GM19240 (cell line): ENCODE results near the gene TRPM8.

Source experiments
- DNase-seq: peaks from one replicate; pipeline ENCODE4 v3.0.0; 2011; ENCODE audit warnings: low spot score; ENCODE audit not compliant: insufficient read length

The TRPM8 gene

GRCh38 chr2:234044157-234044556 lies 127.0 kb downstream of the TRPM8 start:
- DNase-seq, result no peak

GRCh38 chr2:234046521-234046920 lies 129.3 kb downstream of the TRPM8 start:
- no peak for DNase-seq

GRCh38 chr2:234047361-234047760 lies 130.2 kb downstream of the TRPM8 start:
- DNase-seq, result no peak

DNA sequence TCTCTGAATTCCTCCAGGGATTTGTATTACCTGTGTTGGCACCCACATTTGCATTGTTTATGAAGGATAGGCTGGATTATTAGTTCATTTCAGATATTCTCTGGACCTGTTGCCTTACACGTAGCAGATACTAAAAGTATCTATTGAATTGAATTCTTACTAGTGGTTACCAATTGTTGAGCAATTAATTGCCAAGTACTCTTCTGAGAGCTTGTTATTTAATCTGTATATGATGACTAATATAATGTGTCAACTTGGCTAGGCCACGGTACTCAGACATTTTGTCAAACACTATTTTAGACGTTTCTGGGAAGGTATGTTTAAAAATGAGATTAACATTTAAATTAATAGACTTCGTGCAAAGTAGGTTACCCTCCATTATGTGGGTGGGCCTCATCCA lies 130.9 kb downstream of the TRPM8 start:
- DNase-seq, result no peak

DNA sequence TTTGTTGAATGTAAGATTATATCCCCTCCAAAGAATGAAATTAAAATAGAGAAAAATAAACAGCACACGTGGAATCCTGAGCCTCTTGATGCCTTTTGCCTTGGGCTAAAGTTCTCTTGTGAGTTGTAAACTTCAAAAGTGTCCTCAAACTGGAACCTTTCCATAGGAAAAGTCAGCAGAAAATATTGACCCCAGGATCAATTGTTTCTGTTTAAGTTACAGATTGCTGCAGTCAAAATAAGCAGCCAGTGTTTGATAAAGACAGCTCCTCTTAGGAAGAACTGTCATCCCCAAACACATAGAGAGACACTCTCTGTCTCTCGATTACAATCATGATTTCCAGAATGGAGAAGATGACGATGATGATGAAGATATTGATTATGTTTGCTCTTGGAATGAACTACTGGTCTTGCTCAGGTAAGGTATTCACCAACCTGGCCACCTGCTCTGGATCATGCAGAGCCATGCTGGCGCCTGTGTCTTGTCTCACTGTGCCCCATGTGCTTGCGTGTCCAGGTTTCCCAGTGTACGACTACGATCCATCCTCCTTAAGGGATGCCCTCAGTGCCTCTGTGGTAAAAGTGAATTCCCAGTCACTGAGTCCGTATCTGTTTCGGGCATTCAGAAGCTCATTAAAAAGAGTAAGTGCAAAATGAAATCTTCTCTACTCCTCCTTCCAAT lies 133.4 kb downstream of the TRPM8 start, which contains the start of gene SPP2:
TSS of gene SPP2 (plus strand) at position 248 of the 681 bp plus-strand sequence. CDS start at position 333, 85 bp downstream.
- no peak for DNase-seq

DNA sequence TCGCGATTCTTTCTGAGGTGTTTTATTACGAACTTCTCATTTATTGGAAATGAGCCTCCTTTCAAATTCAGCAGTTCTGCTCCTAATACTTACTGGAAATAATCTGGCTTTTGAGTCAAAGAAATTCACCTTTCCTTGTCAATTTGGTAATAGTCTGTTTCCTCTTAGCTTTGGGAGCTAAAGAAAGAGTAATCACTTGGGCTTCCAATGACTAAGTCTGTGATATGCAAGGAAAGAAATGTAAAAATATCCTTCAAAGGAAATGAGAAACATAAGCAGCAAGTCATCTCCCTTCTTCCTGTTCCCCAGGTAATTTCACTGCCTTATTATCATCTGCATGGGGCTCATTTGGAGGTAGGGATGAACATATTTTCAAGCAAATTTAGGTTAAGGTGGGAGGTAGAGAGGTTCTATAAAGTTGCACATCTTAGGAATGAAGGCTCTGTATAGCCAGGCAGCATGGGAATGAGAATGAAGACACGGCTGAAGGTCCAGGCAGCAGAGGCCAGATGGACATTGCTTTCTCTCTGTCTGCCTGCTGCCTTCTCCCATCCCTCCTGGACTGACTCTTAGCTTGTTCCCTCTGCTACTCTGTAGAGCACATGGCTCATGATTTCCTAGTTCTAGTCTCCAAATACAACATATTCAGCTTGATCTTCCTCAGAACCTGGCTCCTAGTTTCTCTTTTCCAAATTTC lies 134.3 kb downstream of the TRPM8 start:
- no peak for DNase-seq

- DNase-seq, result no peak
Measured at GRCh38 chr2:234058881-234059280, 141.7 kb downstream of the TRPM8 start.

- DNase-seq, result no peak
Measured at GRCh38 chr2:234060236-234060635, 143.1 kb downstream of the TRPM8 start.

DNA sequence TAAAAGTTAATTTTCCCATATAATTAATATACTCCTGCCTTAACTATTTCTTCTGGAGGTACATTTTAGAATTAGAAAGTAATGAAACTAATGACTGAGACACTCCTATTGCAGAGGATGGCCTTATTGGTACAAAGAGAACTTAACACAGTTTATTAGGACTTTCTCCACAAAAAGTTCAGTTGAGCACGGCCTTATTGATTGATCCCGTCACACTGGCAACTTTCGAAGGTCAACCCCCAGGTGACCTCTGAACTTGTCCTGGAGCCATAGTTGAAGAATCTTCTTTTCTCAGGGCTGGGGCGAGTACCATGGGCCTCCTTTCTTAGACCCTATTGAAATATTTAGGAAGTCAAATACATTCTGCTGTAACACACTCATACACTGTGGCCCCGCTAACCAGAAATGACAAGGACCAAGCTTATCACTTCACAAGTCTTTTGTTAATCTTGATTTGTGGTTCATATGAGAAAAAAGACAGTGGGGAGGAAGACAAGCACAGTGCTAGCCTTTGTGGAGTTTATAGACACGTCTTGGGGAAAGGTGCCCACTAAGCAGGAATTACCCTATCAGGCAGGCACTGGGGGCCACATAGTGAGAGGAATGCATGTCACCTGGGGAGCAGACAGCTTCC lies 144.6 kb downstream of the TRPM8 start:
- no peak for DNase-seq

GRCh38 chr2:234066587-234066986 lies 149.4 kb downstream of the TRPM8 start:
- no peak for DNase-seq
